ENCODE results near the gene MRGPRD. TPM values are rescaled to one million over a fixed set of nuclear protein-coding genes. Genes with fewer than 3 reads are reported as not detected.
"Not testable (repeated sequence)": the region's sequence is repeated elsewhere in the genome, so short reads cannot be mapped to it uniquely, and the experiment has no call there.

The MRGPRD gene
- total RNA-seq, 4 donors from 2014 or later = 2.9 to 5.4 TPM; not detected in 2

GRCh38 chr11:69000391-69000790 is 19.6 kb upstream of the MRGPRD start:
- peak; percentile 20 for ATAC-seq

GRCh38 chr11:68999748-69000355 is 19.1 kb upstream of the MRGPRD start:
- Histone ChIP-seq H3K36me3 (peaks cover 0 to 20% of the 10 kb centered on the region in 2 donors), H3K27ac (peak overlapping the region; percentile 89 to 99 (median 98)), H3K4me1 (peaks cover 4 to 75% (median 65%) of the 10 kb centered on the region in 3 donors)
- not testable (repeated sequence) for H3K4me3 ChIP-seq, H3K9me3 ChIP-seq, H3K27me3 ChIP-seq, ATAC-seq
- WGBS, 2 donors (ENCODE audit: low coverage in 1 of 2) = 76 to 78% methylated on average over 8 to 9 of the region's 12 CpGs

More at GRCh38 chr11:69000391-69000790, 19.6 kb upstream of the MRGPRD start:
- Histone ChIP-seq H3K4me1 (peaks cover 4 to 81% (median 66%) of the 10 kb centered on the region in 3 donors), H3K9me3 (no peaks in the 10 kb centered on the region), H3K27me3 (no peaks in the 10 kb centered on the region), H3K4me3 (no peak overlapping the region), H3K36me3 (peaks cover 0 to 26% of the 10 kb centered on the region in 2 donors), H3K27ac (peak overlapping the region; percentile 89 to 99 (median 98))
- TF ChIP-seq CTCF (IDR thresholded peaks at IDR 0.05) = no peak
- 33 to 42% methylated on average over 1 to 4 of the region's 5 CpGs for WGBS, 2 donors (ENCODE audit: low coverage in 1 of 2)

GRCh38 chr11:68999093-68999747 is 18.4 kb upstream of the MRGPRD start:
- Histone ChIP-seq H3K27me3 (no peaks in the 10 kb centered on the region), H3K4me3 (no peak overlapping the region), H3K9me3 (no peaks in the 10 kb centered on the region), H3K36me3 (peaks cover 0 to 14% of the 10 kb centered on the region in 2 donors), H3K27ac (peak overlapping the region; percentile 89 to 99 (median 98)), H3K4me1 (peaks cover 4 to 69% (median 61%) of the 10 kb centered on the region in 3 donors)
- no peak for ATAC-seq
- WGBS, 2 donors (ENCODE audit: low coverage in 1 of 2) = 55 to 72% methylated on average over 2 to 8 of the region's 8 CpGs
- TF ChIP-seq CTCF (IDR thresholded peaks at IDR 0.05) = no peak
- no peak for TF ChIP-seq POLR2A (IDR thresholded peaks at IDR 0.05)
- TF ChIP-seq EP300 (IDR thresholded peaks at IDR 0.05) = no peak
- peak; percentile 49 for TF ChIP-seq POLR2AphosphoS5 (IDR thresholded peaks at IDR 0.05)

- peaks cover 0 to 6% of the 10 kb centered on the region in 2 donors for H3K36me3 ChIP-seq
- no peak for TF ChIP-seq CTCF (IDR thresholded peaks at IDR 0.05)
- TF ChIP-seq POLR2AphosphoS5 (IDR thresholded peaks at IDR 0.05) = peak; percentile 22
- no peaks in the 10 kb centered on the region for H3K27me3 ChIP-seq
- no peak overlapping the region for H3K4me3 ChIP-seq
- 27% methylated on average over 4 of the region's 13 CpGs; no CpG with 5 or more reads in 1 of the 2 donors for WGBS, 2 donors (ENCODE audit: low coverage in 1 of 2)
- peaks cover 4 to 61% (median 53%) of the 10 kb centered on the region in 3 donors for H3K4me1 ChIP-seq
- ATAC-seq = no peak
- H3K27ac ChIP-seq = peak overlapping the region; percentile 89 to 99 (median 98)
- no peaks in the 10 kb centered on the region for H3K9me3 ChIP-seq
These were observed 17.7 kb upstream of the MRGPRD start for GRCh38 chr11:68998390-68998911.

GRCh38 chr11:68997995-68998348 is 17.2 kb upstream of the MRGPRD start:
- Histone ChIP-seq H3K27ac (peak overlapping the region; percentile 89 to 99 (median 98)), H3K4me1 (peaks cover 4 to 56% (median 49%) of the 10 kb centered on the region in 3 donors), H3K36me3 (peaks cover 0 to 3% of the 10 kb centered on the region in 2 donors), H3K4me3 (no peak overlapping the region), H3K27me3 (no peaks in the 10 kb centered on the region), H3K9me3 (no peaks in the 10 kb centered on the region)
- no peak for ATAC-seq
- TF ChIP-seq POLR2A (IDR thresholded peaks at IDR 0.05) = no peak
- TF ChIP-seq EP300 (IDR thresholded peaks at IDR 0.05) = no peak
- no peak for TF ChIP-seq POLR2AphosphoS5 (IDR thresholded peaks at IDR 0.05)
- TF ChIP-seq CTCF (IDR thresholded peaks at IDR 0.05) = no peak
